Liver (tissue), 9 donors: ENCODE measurements around the gene PIGQ. TPM values are rescaled to one million over a fixed set of nuclear protein-coding genes. Genes with fewer than 3 reads are reported as not detected.

Experiments used
- DNase-seq: peaks from one replicate; pipeline ENCODE4 v3.0.0-alpha.2; 2017; ENCODE audit warnings: low spot score
- H3K27ac ChIP-seq, 2 donors: one replicate each; pipeline ENCODE4 v1.7.0; 2013; ENCODE audit warnings: inconsistent platforms in 2 of 2, low read length in 2 of 2, control low read depth in 1 of 2, low read depth in 1 of 2, mild to moderate bottlenecking in 1 of 2
- H3K27me3 ChIP-seq, 4 donors: one replicate each; pipeline versions ENCODE4 v1.6.1 to v1.7.0; 2013; ENCODE audit warnings: low read length in 3 of 4, inconsistent platforms in 1 of 4, mild to moderate bottlenecking in 1 of 4, moderate library complexity in 1 of 4; ENCODE audit not compliant: control insufficient read depth in 4 of 4, insufficient read depth in 4 of 4
- H3K36me3 ChIP-seq, 4 donors: one replicate each; pipeline versions ENCODE4 v1.6.1 to v1.7.0; 2013; ENCODE audit warnings: low read length in 3 of 4, mild to moderate bottlenecking in 3 of 4, low read depth in 1 of 4, moderate library complexity in 1 of 4; ENCODE audit not compliant: control insufficient read depth in 4 of 4, insufficient read depth in 3 of 4
- H3K4me1 ChIP-seq, 4 donors: one replicate each; pipeline versions ENCODE4 v1.6.1 to v1.7.0; 2013; ENCODE audit warnings: low read length in 3 of 4, mild to moderate bottlenecking in 3 of 4, moderate library complexity in 1 of 4; ENCODE audit not compliant: control insufficient read depth in 4 of 4, insufficient read depth in 4 of 4
- H3K4me3 ChIP-seq, 3 donors: one replicate each; pipeline versions ENCODE4 v1.6.1 to v1.7.0; 2013; ENCODE audit warnings: low read length in 3 of 3, control low read depth in 1 of 3, low read depth in 1 of 3, mild to moderate bottlenecking in 1 of 3
- H3K9ac ChIP-seq, 2 donors: one replicate each; pipeline ENCODE4 v1.7.0; 2013; ENCODE audit warnings: low read length in 2 of 2, mild to moderate bottlenecking in 2 of 2, moderate library complexity in 2 of 2, control low read depth in 1 of 2, low read depth in 1 of 2
- H3K9me3 ChIP-seq, 4 donors: one replicate each; pipeline versions ENCODE4 v1.6.1 to v1.7.0; 2013; ENCODE audit warnings: low read length in 3 of 4; ENCODE audit not compliant: control insufficient read depth in 4 of 4
- EGR1 ChIP-seq, 2 donors: IDR thresholded peaks; 2 replicates each; pipeline ENCODE4 v1.6.1; 2016 to 2018; ENCODE audit warnings: antibody characterized with exemption in 2 of 2, low read depth in 2 of 2
- FOXA1 ChIP-seq: IDR thresholded peaks from 2 replicates; pipeline ENCODE4 v1.6.1; 2016; ENCODE audit warnings: antibody characterized with exemption
- FOXA2 ChIP-seq: IDR thresholded peaks from 2 replicates; pipeline ENCODE4 v1.6.1; 2016; ENCODE audit warnings: antibody characterized with exemption
- GABPA ChIP-seq, 2 donors: IDR thresholded peaks in 1 of 2; conservative IDR thresholded peaks in 1 of 2; 2 replicates each; pipeline ENCODE4 v1.6.1; 2016; ENCODE audit warnings: antibody characterized with exemption in 2 of 2, mild to moderate bottlenecking in 1 of 2, moderate library complexity in 1 of 2
- HNF4A ChIP-seq, 2 donors: conservative IDR thresholded peaks; 2 replicates each; pipeline ENCODE4 v1.6.1; 2016; ENCODE audit warnings: antibody characterized with exemption in 2 of 2, mild to moderate bottlenecking in 2 of 2
- HNF4G ChIP-seq: IDR thresholded peaks from 2 replicates; pipeline ENCODE4 v1.6.1; 2016; ENCODE audit warnings: antibody characterized with exemption
- JUND ChIP-seq, 2 donors: IDR thresholded peaks; 2 replicates each; pipeline ENCODE4 v1.6.1; 2016; ENCODE audit warnings: antibody characterized with exemption in 2 of 2
- NR2F2 ChIP-seq: IDR thresholded peaks from 2 replicates; pipeline ENCODE4 v1.6.1; 2016; ENCODE audit warnings: antibody characterized with exemption
- RAD21 ChIP-seq, 2 donors: IDR thresholded peaks; 2 replicates each; pipeline ENCODE4 v1.6.1; 2016; ENCODE audit warnings: antibody characterized with exemption in 2 of 2, mild to moderate bottlenecking in 2 of 2
- RXRA ChIP-seq, 2 donors: IDR thresholded peaks; 2 replicates each; pipeline ENCODE4 v1.6.1; 2017 to 2018; ENCODE audit warnings: antibody characterized with exemption in 2 of 2, mild to moderate bottlenecking in 1 of 2
- SP1 ChIP-seq: IDR thresholded peaks from 2 replicates; pipeline ENCODE4 v1.6.1; 2018; ENCODE audit warnings: antibody characterized with exemption, mild to moderate bottlenecking
- TAF1 ChIP-seq: conservative IDR thresholded peaks from 2 replicates; pipeline ENCODE4 v1.6.1; 2016; ENCODE audit warnings: antibody characterized with exemption, mild to moderate bottlenecking
- YY1 ChIP-seq: IDR thresholded peaks from 2 replicates; pipeline ENCODE4 v1.6.1; 2016; ENCODE audit warnings: antibody characterized with exemption, mild to moderate bottlenecking
- WGBS: extraction: QIAGEN DNeasy Blood & Tissue Kit; methylation state at CpG from one replicate; pipeline ENCODE4 v1.1.7; 2013; 5-methylcytosine and 5-hydroxymethylcytosine counted together
- polyA plus RNA-seq, 2 donors: library from polyadenylated mRNA; stranded (reverse) in 1 of 2; unstranded in 1 of 2; fragments of 200-250 nt in 1 of 2; fragments of >200 nt in 1 of 2; fragmentation: Nextera tagmentation in 1 of 2; extraction: Ambion mirVana in 1 of 2; gene quantifications; one replicate each; pipeline versions ENCODE4 v1.2.1 to v1.2.3, GENCODE V29; 2013 to 2015
- total RNA-seq, 2 donors: library from RNA; depleted of rRNA; stranded (reverse); fragments of >200 nt; gene quantifications; one replicate each; pipeline ENCODE4 v1.2.3, GENCODE V29; 2014
- TF ChIP-seq, protein P1 (sequence below): IDR thresholded peaks from 2 replicates; pipeline ENCODE4 v1.6.1; 2016; ENCODE audit warnings: antibody characterized with exemption
- TF ChIP-seq, protein P2 (sequence below): IDR thresholded peaks from 2 replicates; pipeline ENCODE4 v1.6.1; 2016; ENCODE audit warnings: antibody characterized with exemption, mild to moderate bottlenecking
- TF ChIP-seq, protein P3 (sequence below): IDR thresholded peaks from 2 replicates; pipeline ENCODE4 v1.6.1; 2016; ENCODE audit warnings: antibody characterized with exemption
- TF ChIP-seq, protein P4 (sequence below): fragments of 150-350 bp; IDR thresholded peaks from 2 replicates; pipeline ENCODE4 v1.5.1; 2017; ENCODE audit warnings: improper control_type of control experiment, low read depth, low read length; ENCODE audit not compliant: missing input control
- TF ChIP-seq, protein P5 (sequence below): IDR thresholded peaks from 2 replicates; pipeline ENCODE4 v1.6.1; 2016; ENCODE audit warnings: antibody characterized with exemption
- donor health status: healthy.
- donor health status: healthy.
- donor health status: healthy.
- donor health status: healthy.
- donor health status: healthy.

PIGQ gene
- total and polyA plus RNA-seq, 4 donors, result 16.8 to 144 (median 20.6) TPM

DNA sequence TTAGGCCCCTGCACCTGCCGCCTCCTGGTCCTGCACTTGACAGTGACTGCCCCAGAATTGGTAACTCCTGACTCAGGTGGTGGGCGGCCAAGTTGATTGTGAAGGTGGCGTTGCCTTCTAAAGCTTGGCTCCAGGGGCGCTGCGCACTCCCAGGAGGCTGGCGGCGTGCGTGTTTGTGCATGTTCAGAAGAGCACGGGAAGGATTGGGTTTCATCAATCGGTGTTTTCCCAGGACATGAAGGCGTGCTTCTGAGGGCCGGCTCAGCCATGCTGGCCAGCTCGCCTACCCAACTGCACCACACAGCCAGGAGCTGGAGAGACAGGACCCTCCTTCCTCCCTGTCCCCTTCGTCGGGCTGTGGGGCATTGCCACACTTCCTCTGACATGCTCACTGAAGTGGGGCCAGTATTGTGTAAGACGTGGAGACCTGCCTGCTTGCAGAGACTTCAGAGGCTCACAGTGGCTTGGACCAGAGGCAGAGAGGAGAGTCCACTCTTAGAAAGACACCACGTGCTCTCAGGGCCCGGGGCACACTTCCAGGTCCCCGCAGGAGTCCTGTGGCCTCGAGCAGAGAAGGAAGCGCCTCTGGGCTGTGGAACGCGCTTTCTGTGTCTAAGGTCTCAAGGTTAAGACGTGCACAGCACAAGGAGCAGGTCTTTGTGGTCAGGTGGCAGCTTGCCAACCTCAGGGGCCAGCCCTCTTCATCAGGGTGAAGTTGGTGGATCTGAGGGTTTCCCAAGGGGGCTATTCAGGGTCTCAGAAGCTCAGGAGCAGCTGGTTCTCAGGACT is 22.9 kb downstream of the PIGQ start:
- 43% methylated on average over 24 of the region's 24 CpGs for WGBS
- Histone ChIP-seq H3K9me3 (no peaks in the 10 kb centered on the region), H3K27me3 (no peaks in the 10 kb centered on the region), H3K9ac (no peak overlapping the region), H3K4me3 (no peak overlapping the region), H3K36me3 (no peaks in the 10 kb centered on the region), H3K4me1 (peaks cover 22 to 73% (median 60%) of the 10 kb centered on the region in 4 donors), H3K27ac (peak overlapping the region; percentile 81 to 88)
- TF ChIP-seq, protein P1, sequence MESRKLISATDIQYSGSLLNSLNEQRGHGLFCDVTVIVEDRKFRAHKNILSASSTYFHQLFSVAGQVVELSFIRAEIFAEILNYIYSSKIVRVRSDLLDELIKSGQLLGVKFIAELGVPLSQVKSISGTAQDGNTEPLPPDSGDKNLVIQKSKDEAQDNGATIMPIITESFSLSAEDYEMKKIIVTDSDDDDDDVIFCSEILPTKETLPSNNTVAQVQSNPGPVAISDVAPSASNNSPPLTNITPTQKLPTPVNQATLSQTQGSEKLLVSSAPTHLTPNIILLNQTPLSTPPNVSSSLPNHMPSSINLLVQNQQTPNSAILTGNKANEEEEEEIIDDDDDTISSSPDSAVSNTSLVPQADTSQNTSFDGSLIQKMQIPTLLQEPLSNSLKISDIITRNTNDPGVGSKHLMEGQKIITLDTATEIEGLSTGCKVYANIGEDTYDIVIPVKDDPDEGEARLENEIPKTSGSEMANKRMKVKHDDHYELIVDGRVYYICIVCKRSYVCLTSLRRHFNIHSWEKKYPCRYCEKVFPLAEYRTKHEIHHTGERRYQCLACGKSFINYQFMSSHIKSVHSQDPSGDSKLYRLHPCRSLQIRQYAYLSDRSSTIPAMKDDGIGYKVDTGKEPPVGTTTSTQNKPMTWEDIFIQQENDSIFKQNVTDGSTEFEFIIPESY, result no peak
- TF ChIP-seq TAF1 (no peak), YY1 (no peak), HNF4G (no peak), RXRA (IDR thresholded peaks at IDR 0.05) (peak in 1 of 2 donors; percentile 60), SP1 (peak; percentile 13), FOXA2 (no peak), EGR1 (IDR thresholded peaks at IDR 0.05; ENCODE audit: low read depth in 2 of 2) (no peak), RAD21 (IDR thresholded peaks at IDR 0.05) (no peak), HNF4A (conservative IDR thresholded peaks at IDR 0.05) (peak; percentile 56 to 72), FOXA1 (no peak), JUND (IDR thresholded peaks at IDR 0.05) (no peak), GABPA (IDR thresholded peaks at IDR 0.05 in 1 of 2, conservative IDR thresholded peaks at IDR 0.05 in 1 of 2) (peak in 1 of 2 donors; percentile 35), NR2F2 (no peak)
- TF ChIP-seq, protein P2, sequence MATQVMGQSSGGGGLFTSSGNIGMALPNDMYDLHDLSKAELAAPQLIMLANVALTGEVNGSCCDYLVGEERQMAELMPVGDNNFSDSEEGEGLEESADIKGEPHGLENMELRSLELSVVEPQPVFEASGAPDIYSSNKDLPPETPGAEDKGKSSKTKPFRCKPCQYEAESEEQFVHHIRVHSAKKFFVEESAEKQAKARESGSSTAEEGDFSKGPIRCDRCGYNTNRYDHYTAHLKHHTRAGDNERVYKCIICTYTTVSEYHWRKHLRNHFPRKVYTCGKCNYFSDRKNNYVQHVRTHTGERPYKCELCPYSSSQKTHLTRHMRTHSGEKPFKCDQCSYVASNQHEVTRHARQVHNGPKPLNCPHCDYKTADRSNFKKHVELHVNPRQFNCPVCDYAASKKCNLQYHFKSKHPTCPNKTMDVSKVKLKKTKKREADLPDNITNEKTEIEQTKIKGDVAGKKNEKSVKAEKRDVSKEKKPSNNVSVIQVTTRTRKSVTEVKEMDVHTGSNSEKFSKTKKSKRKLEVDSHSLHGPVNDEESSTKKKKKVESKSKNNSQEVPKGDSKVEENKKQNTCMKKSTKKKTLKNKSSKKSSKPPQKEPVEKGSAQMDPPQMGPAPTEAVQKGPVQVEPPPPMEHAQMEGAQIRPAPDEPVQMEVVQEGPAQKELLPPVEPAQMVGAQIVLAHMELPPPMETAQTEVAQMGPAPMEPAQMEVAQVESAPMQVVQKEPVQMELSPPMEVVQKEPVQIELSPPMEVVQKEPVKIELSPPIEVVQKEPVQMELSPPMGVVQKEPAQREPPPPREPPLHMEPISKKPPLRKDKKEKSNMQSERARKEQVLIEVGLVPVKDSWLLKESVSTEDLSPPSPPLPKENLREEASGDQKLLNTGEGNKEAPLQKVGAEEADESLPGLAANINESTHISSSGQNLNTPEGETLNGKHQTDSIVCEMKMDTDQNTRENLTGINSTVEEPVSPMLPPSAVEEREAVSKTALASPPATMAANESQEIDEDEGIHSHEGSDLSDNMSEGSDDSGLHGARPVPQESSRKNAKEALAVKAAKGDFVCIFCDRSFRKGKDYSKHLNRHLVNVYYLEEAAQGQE, result no peak
- TF ChIP-seq, protein P3, sequence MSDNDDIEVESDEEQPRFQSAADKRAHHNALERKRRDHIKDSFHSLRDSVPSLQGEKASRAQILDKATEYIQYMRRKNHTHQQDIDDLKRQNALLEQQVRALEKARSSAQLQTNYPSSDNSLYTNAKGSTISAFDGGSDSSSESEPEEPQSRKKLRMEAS, result peak; percentile 73
- TF ChIP-seq, protein P4, sequence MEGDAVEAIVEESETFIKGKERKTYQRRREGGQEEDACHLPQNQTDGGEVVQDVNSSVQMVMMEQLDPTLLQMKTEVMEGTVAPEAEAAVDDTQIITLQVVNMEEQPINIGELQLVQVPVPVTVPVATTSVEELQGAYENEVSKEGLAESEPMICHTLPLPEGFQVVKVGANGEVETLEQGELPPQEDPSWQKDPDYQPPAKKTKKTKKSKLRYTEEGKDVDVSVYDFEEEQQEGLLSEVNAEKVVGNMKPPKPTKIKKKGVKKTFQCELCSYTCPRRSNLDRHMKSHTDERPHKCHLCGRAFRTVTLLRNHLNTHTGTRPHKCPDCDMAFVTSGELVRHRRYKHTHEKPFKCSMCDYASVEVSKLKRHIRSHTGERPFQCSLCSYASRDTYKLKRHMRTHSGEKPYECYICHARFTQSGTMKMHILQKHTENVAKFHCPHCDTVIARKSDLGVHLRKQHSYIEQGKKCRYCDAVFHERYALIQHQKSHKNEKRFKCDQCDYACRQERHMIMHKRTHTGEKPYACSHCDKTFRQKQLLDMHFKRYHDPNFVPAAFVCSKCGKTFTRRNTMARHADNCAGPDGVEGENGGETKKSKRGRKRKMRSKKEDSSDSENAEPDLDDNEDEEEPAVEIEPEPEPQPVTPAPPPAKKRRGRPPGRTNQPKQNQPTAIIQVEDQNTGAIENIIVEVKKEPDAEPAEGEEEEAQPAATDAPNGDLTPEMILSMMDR, result no peak
- TF ChIP-seq, protein P5, sequence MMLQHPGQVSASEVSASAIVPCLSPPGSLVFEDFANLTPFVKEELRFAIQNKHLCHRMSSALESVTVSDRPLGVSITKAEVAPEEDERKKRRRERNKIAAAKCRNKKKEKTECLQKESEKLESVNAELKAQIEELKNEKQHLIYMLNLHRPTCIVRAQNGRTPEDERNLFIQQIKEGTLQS, result no peak
- DNase-seq, result no peak
